IPS-18c (cell line): ENCODE data around the gene LIN28B.

Source experiments
- H3K4me3 ChIP-seq: 2 replicates; pipeline ENCODE4 v1.7.0; 2013; ENCODE audit warnings: low read depth, mild to moderate bottlenecking, low read length, moderate library complexity; ENCODE audit not compliant: insufficient read depth
- H3K9me3 ChIP-seq: one replicate; pipeline ENCODE4 v1.6.1; 2013; ENCODE audit warnings: mild to moderate bottlenecking, low read length, moderate library complexity; ENCODE audit not compliant: control insufficient read depth, insufficient read depth

The LIN28B gene

GRCh38 chr6:105035299-105035698 lies 78.4 kb downstream of the LIN28B start:
- H3K4me3 ChIP-seq, result no peak overlapping the region
- no peaks in the 10 kb centered on the region for H3K9me3 ChIP-seq

- no peak overlapping the region for H3K4me3 ChIP-seq
- no peaks in the 10 kb centered on the region for H3K9me3 ChIP-seq
Measured at GRCh38 chr6:105036351-105036750, 79.4 kb downstream of the LIN28B start.

- Histone ChIP-seq H3K9me3 (no peaks in the 10 kb centered on the region), H3K4me3 (no peak overlapping the region)
Measured at GRCh38 chr6:105038259-105038658, 81.4 kb downstream of the LIN28B start.

- no peak overlapping the region for H3K4me3 ChIP-seq
- no peaks in the 10 kb centered on the region for H3K9me3 ChIP-seq
Measured at GRCh38 chr6:105041880-105042279, 85.0 kb downstream of the LIN28B start.

- no peaks in the 10 kb centered on the region for H3K9me3 ChIP-seq
Measured at GRCh38 chr6:105042648-105043047, 85.7 kb downstream of the LIN28B start.

GRCh38 chr6:105043979-105044378 lies 87.1 kb downstream of the LIN28B start:
- Histone ChIP-seq H3K4me3 (no peak overlapping the region), H3K9me3 (no peaks in the 10 kb centered on the region)

More at GRCh38 chr6:105042648-105043047, 85.7 kb downstream of the LIN28B start:
- no peak overlapping the region for H3K4me3 ChIP-seq

GRCh38 chr6:105045526-105045925 lies 88.6 kb downstream of the LIN28B start:
- Histone ChIP-seq H3K4me3 (no peak overlapping the region), H3K9me3 (no peaks in the 10 kb centered on the region)

- no peak overlapping the region for H3K4me3 ChIP-seq
- H3K9me3 ChIP-seq, result no peaks in the 10 kb centered on the region
Measured at GRCh38 chr6:105051941-105052471, 95.1 kb downstream of the LIN28B start.

- Histone ChIP-seq H3K4me3 (no peak overlapping the region), H3K9me3 (no peaks in the 10 kb centered on the region)
Measured at GRCh38 chr6:105056646-105057045, 99.7 kb downstream of the LIN28B start.

GRCh38 chr6:105057160-105057559 lies 100.3 kb downstream of the LIN28B start:
- Histone ChIP-seq H3K4me3 (no peak overlapping the region), H3K9me3 (no peaks in the 10 kb centered on the region)

- Histone ChIP-seq H3K4me3 (no peak overlapping the region), H3K9me3 (no peaks in the 10 kb centered on the region)
Measured at GRCh38 chr6:105058316-105058715, 101.4 kb downstream of the LIN28B start.

GRCh38 chr6:105058846-105059245 lies 101.9 kb downstream of the LIN28B start:
- H3K9me3 ChIP-seq, result no peaks in the 10 kb centered on the region
- no peak overlapping the region for H3K4me3 ChIP-seq

- no peak overlapping the region for H3K4me3 ChIP-seq
- H3K9me3 ChIP-seq, result no peaks in the 10 kb centered on the region
Measured at GRCh38 chr6:105066233-105066632, 109.3 kb downstream of the LIN28B start.

- Histone ChIP-seq H3K9me3 (no peaks in the 10 kb centered on the region), H3K4me3 (no peak overlapping the region)
Measured at GRCh38 chr6:105066836-105067235, 109.9 kb downstream of the LIN28B start.

- Histone ChIP-seq H3K4me3 (no peak overlapping the region), H3K9me3 (no peaks in the 10 kb centered on the region)
Measured at GRCh38 chr6:105067329-105067728, 110.4 kb downstream of the LIN28B start.

- Histone ChIP-seq H3K4me3 (no peak overlapping the region), H3K9me3 (no peaks in the 10 kb centered on the region)
Measured at GRCh38 chr6:105068407-105068806, 111.5 kb downstream of the LIN28B start.

GRCh38 chr6:105069821-105070445 lies 113.0 kb downstream of the LIN28B start:
- no peaks in the 10 kb centered on the region for H3K9me3 ChIP-seq
- H3K4me3 ChIP-seq, result no peak overlapping the region

- no peak overlapping the region; the same call in 1 of the 2 replicates for H3K4me3 ChIP-seq
- no peaks in the 10 kb centered on the region for H3K9me3 ChIP-seq
Measured at GRCh38 chr6:105072798-105073199, 115.9 kb downstream of the LIN28B start.

- no peak overlapping the region for H3K4me3 ChIP-seq
- no peaks in the 10 kb centered on the region for H3K9me3 ChIP-seq
Measured at GRCh38 chr6:105075210-105075609, 118.3 kb downstream of the LIN28B start.
